Islet of Langerhans (tissue), 1 donor: ENCODE data around the gene CYP2U1.

ENCODE experiments used
- FAIRE-seq: peaks from one replicate; lab custom pipeline; 2011; peaks lifted over from hg19 to GRCh38; lab: Jason Lieb, UNC

CYP2U1 gene

GRCh38 chr4:107987916-107988762, 56.8 kb downstream of the CYP2U1 start:
- no peak for FAIRE-seq

GRCh38 chr4:107988763-107989035, 57.4 kb downstream of the CYP2U1 start:
- FAIRE-seq: no peak

GRCh38 chr4:107989162-107989536, 57.8 kb downstream of the CYP2U1 start:
- no peak for FAIRE-seq

- FAIRE-seq: no peak
These were observed 58.4 kb downstream of the CYP2U1 start, which contains the start of gene HADH for GRCh38 chr4:107989537-107990386. TSS of gene HADH (plus strand) at chr4:107989889. CDS start at chr4:107989933, 44 bp downstream.

GRCh38 chr4:107991945-107992630, 60.7 kb downstream of the CYP2U1 start:
- FAIRE-seq: no peak

- no peak for FAIRE-seq
These were observed 62.6 kb downstream of the CYP2U1 start for GRCh38 chr4:107993969-107994368.

- FAIRE-seq: no peak
These were observed 63.5 kb downstream of the CYP2U1 start for GRCh38 chr4:107994894-107995293.

- FAIRE-seq: peak; percentile 86
These were observed 65.8 kb downstream of the CYP2U1 start for GRCh38 chr4:107996949-107997788.

GRCh38 chr4:107997794-107998193, 66.4 kb downstream of the CYP2U1 start:
- FAIRE-seq: no peak

- no peak for FAIRE-seq
These were observed 68.7 kb downstream of the CYP2U1 start for GRCh38 chr4:107999932-108000539.

- FAIRE-seq: no peak
These were observed 70.3 kb downstream of the CYP2U1 start for GRCh38 chr4:108001540-108002135.
